Measurements from ENCODE around the gene FAM174C.

DNA sequence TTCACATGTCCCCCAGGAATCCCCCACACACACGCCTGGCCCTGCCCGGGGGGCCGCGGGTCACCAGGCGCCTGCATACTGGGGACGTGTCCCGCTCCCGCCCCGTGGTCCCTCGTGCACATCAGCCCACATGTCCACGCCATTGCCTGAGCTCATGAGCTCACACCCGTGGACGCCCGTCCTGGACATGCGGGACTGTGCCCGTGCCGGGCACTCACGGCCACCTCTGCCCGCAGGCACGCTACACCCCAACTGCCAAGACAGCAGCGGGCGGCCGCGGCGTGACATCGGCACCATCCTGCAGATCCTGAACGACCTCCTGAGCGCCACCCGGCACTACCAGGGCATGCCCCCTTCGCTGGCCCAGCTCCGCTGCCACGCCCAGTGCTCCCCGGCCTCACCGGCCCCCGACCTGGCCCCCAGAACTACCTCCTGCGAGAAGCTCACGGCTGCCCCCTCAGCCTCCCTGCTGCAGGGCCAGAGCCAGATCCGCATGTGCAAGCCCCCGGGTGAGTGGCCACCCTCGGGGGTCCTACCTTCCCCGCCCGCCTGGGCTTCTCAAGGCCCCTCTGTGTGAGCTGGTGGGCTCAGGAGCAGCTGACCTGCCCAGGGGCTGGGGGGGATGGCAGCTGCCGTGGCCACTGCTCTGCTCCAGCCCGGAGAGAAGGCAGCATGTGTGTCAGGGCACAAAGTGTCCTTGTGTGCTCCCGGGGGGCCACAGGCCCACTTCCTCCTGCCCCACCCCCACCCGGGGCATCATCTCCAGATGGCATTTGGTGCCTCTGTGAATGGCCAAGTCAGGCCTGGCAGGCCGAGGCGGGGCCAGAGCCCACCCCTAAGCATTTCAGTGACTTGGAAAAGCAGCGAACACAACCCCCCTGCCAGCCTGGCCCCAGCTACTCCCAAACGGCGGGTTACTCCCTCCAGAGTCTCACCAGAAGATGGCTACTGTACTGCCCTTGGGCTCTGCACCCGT lies 19.9 kb upstream of the FAM174C start:
- TF ChIP-seq, protein P1, sequence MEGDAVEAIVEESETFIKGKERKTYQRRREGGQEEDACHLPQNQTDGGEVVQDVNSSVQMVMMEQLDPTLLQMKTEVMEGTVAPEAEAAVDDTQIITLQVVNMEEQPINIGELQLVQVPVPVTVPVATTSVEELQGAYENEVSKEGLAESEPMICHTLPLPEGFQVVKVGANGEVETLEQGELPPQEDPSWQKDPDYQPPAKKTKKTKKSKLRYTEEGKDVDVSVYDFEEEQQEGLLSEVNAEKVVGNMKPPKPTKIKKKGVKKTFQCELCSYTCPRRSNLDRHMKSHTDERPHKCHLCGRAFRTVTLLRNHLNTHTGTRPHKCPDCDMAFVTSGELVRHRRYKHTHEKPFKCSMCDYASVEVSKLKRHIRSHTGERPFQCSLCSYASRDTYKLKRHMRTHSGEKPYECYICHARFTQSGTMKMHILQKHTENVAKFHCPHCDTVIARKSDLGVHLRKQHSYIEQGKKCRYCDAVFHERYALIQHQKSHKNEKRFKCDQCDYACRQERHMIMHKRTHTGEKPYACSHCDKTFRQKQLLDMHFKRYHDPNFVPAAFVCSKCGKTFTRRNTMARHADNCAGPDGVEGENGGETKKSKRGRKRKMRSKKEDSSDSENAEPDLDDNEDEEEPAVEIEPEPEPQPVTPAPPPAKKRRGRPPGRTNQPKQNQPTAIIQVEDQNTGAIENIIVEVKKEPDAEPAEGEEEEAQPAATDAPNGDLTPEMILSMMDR (IDR thresholded peaks at IDR 0.05): no peak
- no peak for TF ChIP-seq POLR2A (IDR thresholded peaks at IDR 0.05)
